GOT3 (cell line): ENCODE data around the gene MOB2.
"Not testable (repeated sequence)": the region's sequence is repeated elsewhere in the genome, so short reads cannot be mapped to it uniquely, and the experiment has no call there.

ENCODE experiments used
- DNase-seq: peaks from one replicate; lab custom pipeline; 2025; ENCODE audit warnings: mixed read lengths; lab: John Stamatoyannopoulos, UW

Gene MOB2

GRCh38 chr11:1440496-1440895, 46.1 kb downstream of the MOB2 start:
- DNase-seq, result no peak

DNA sequence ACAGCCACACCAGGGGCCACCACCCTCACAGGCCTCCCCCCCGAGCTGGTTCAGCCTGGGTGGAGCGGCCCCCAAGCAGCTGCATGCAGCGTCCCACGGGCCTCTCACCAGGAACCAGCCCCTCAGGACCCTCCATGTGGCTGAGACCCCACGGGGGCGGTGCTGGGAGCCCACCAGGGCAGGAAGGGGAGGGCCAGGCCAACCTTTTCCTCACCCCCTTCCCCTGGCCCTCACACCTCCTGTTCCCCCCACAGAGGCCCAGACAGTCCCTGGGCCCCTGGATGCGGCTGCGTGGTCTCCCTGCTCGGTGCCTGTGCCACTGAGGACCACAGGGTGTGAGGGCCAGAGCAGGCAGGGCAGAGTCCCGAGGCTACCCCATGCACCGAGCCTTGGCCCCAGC, 46.5 kb downstream of the MOB2 start:
- no peak for DNase-seq

DNA sequence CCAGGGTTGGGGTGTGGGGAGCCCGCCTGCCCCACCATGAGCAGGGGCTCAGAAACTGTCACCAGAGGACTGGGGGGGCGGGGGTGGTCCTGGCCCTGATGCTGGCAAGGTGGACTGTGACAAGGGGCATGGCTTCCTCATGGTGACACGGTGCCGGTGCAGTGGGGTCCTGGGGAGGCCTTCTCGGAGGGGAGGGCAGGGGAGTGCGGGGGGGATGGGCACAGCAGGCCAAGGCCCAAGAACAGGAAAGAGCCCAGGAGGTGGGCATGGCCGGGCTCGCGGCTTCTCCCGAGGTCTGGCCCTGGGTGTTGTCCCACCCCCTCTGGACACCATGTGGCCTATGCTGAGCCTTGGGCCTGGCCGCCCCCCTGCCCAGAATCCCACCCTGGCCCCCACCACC, 47.2 kb downstream of the MOB2 start:
- DNase-seq, result no peak

DNA sequence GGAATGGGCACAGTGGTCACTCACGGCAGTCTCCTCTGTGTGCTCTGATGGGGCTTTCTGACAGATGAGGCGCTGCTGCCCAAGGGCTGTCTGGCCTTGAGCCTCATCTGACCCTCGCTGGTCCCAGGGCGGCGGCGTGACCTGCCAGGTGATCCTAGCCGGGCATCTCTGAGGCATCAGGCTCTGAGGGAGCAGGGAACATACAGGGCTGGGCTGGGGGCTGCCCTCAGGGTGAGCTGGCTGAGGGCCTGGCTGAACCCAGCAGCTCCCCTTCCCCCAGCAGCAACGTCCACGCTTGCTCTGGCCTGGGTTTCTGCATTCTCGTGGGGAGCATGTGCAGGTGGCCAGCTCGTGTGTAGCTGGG, 47.6 kb downstream of the MOB2 start:
- no peak for DNase-seq

DNA sequence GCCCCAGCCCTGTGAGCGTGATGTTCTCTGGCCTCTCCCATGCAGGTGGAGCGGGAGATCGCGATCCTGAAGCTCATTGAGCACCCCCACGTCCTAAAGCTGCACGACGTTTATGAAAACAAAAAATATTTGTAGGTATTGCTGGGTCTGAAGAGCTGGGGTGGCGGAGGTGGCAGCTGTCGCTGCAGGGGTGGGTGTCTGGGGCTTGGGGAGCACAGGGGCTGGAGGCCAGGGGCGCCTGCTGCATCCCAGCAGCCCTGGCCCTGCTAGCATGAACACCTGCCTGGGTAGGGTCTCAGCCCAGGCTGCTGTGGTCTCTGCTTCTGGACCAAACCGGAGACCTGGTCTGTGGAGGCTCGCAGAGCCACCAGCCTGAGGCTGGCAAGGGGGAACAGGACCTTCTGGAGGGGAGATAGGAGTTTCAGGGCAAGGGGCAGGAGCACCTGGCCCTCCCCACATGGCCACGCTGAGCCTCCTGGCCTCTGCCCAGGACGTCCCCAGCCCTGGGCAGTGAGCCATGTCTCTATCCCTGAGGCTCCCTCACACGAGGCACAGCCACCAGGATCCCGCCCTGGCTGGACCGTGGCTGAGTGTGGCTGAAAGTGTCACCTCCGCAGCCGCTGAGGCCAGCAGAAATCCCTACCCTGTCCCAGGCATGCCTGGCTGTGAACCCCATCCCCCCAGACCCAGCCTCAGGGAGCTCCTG, 48.2 kb downstream of the MOB2 start:
- DNase-seq, result no peak

GRCh38 chr11:1437500-1437899, 49.1 kb downstream of the MOB2 start:
- no peak for DNase-seq

- DNase-seq, result no peak
Observed at GRCh38 chr11:1436468-1437039, 50.0 kb downstream of the MOB2 start.

DNA sequence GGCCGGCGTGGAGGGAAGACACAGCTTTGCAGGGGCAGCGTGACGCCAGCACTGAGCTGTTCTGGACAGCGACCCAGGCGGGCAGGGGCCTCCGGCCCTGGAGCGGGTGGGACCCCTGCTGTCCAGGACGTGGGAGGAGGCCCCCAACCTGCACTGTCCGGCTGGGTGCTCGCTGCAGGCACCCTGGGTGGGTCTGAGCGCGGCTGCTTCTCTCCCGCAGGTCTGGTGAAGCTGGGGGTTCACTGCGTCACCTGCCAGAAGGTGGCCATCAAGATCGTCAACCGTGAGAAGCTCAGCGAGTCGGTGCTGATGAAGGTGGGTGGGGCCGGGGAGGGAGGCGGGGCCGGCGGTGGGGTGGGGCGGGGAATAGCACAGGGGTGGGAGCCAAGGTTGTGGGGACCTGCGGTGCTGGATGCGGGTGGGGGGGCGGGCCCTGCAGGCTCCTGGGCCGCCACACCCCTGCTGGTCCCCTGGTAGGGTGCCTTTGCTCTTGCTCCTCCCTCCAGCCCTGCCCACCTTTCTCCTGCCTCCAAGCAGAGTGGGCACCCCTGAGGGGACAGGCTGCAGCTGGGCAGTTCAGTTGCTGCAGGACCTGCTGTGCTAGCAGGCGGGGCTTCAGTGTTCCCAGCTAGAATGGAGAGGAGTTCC, 50.6 kb downstream of the MOB2 start:
- no peak for DNase-seq

DNA sequence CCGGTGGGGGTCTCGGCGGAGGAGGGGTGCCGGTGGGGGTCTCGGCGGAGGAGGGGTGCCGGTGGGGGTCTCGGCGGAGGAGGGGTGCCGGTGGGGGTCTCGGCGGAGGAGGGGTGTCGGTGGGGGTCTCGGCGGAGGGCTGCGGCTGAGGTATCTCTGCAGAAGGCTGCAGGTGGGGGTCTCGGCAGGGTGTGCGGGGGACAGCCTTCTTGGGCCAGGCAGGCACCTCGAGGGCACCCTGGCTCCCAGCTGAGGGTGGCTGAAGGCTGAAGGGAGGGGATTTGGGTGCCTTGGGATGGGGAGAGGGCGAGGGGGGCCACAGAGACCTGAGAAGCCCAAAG, 51.1 kb downstream of the MOB2 start:
- DNase-seq, result not testable (repeated sequence)

- no peak for DNase-seq
Observed at GRCh38 chr11:1433977-1434640, 52.5 kb downstream of the MOB2 start.

- DNase-seq, result no peak
Observed at GRCh38 chr11:1433568-1433967, 53.0 kb downstream of the MOB2 start.

GRCh38 chr11:1428762-1429316, 57.7 kb downstream of the MOB2 start:
- no peak for DNase-seq

DNA sequence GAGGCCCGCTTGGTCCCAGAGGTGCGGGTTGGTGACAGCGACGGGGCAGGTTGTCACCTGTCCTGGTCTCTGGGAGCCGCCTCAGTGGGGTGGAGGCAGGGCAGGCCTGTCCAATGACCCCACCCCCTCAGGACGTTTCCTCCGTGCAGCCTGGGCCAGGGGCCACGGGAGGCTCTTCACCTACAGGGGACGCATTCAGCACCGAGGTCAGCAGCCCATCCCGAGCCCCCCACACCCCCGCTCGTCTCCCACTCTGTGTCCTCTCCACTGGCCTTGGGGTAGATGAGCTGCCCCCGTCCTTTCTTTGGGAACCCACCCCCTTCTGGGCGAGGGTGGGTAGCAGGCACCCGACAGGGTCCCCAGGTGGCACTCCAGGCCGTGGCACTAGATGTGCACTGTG, 61.1 kb downstream of the MOB2 start:
- DNase-seq, result no peak

- no peak for DNase-seq
Observed at GRCh38 chr11:1425006-1425405, 61.6 kb downstream of the MOB2 start.

GRCh38 chr11:1423406-1423805, 63.2 kb downstream of the MOB2 start:
- DNase-seq, result not testable (repeated sequence)

DNA sequence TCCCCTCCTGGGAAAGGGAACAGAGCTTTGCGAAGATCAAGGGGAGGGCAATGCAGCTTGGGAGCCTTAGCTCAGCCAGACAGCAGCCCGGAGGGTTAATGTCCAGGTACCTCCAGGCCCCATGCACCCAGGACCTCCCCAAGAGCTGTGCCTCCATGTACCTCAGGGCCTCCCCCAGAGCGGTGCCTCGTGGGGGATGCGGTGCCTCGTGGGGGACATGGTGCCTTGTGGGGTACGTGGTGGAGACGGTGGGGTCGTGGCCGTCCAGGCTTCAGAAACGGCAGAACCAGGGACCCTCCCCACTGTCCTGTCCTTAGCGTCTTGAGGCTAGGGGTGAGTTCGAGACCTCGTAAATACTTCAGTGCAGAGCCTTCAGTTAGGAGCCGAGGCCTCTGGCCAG, 63.6 kb downstream of the MOB2 start:
- DNase-seq, result no peak

DNA sequence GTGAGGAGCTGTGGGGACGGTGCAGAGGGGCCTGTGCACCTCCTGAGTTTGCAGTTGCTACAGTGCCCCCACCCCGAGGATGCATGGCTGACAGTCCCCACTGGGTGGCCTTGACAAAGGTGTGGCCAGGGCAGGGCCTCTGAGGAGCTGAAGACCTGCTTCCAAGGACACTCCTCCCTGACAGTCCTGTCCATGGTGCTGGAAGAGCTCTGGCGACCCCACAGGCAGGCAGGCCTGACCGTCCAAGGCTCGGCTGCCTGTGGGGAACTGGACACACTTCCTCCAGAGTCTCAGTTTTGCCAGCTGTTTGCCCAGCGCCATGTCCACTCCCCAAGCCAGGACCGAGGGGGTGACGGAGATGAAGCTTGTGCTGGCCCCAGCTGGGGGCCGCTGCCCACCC, 64.1 kb downstream of the MOB2 start:
- no peak for DNase-seq

DNA sequence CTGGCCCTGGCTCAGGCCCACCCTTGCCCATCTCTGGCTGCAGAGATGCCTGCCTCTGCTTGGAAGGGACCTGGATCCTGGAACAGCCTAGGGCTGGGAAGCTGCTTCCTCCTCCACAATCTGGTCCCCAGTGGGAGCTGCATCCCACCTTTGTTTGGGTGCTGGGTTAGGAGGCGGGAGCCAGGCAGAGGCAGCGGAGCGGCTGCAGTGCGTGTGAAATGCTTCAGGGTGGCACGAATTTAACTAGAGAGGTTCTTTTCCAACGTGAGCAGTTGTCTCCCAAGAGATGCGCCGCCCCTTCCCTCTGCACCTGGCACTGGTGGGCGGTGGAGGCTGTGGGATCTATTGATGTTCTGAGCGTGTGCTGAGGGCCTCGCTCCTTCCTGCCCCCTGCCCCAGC, 65.3 kb downstream of the MOB2 start:
- DNase-seq, result no peak

DNA sequence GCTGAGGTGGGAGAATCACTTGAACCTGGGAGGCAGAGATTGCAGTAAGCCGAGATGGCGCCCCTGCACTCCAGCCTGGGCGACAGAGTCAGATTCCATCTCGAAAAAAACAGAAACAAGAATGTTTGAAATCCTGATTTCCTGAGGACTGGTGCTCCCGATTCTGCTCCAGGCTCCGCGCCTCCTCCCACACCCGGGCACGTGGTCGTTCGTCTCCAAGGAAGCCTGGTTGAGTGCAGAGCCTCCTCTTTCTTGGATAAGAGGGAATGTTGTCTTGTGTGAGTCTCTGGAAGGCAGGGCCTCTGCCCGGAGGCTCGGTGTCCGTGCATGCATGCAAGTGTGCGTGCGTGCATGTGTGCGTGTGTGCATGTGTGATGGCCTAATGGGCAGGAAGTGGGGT, 66.8 kb downstream of the MOB2 start:
- no peak for DNase-seq
